Measurements from ENCODE around the gene CLEC3A.

CLEC3A gene

GRCh38 chr16:78005881-78006280 lies 16.5 kb upstream of the CLEC3A start:
- Histone ChIP-seq H3K36me3 (ENCODE audit: control insufficient read depth, insufficient read depth, low read length) (no peaks in the 10 kb centered on the region), H3K4me3 (replicated peaks; ENCODE audit: low read depth, low read length) (no peak overlapping the region), H3K27me3 (replicated peaks; ENCODE audit: control insufficient read depth, insufficient read depth, low read length) (no peaks in the 10 kb centered on the region; the same call in 1 of the 2 replicates)
- peak; percentile 57 for TF ChIP-seq CTCF (IDR thresholded peaks at IDR 0.05; ENCODE audit: insufficient read depth, low read length, poor library complexity, severe bottlenecking)
- no peak for DNase-seq (ENCODE audit: extremely low read depth, insufficient read length)

GRCh38 chr16:78007121-78007520 lies 15.2 kb upstream of the CLEC3A start:
- DNase-seq (ENCODE audit: extremely low read depth, insufficient read length): no peak
- TF ChIP-seq CTCF (IDR thresholded peaks at IDR 0.05; ENCODE audit: insufficient read depth, low read length, poor library complexity, severe bottlenecking): no peak
- Histone ChIP-seq H3K36me3 (ENCODE audit: control insufficient read depth, insufficient read depth, low read length) (no peaks in the 10 kb centered on the region), H3K27me3 (replicated peaks; ENCODE audit: control insufficient read depth, insufficient read depth, low read length) (no peaks in the 10 kb centered on the region; the same call in 1 of the 2 replicates), H3K4me3 (replicated peaks; ENCODE audit: low read depth, low read length) (no peak overlapping the region)

GRCh38 chr16:78024159-78024558 lies 1.8 kb downstream of the CLEC3A start:
- Histone ChIP-seq H3K27me3 (replicated peaks; ENCODE audit: control insufficient read depth, insufficient read depth, low read length) (no peaks in the 10 kb centered on the region), H3K36me3 (ENCODE audit: control insufficient read depth, insufficient read depth, low read length) (no peaks in the 10 kb centered on the region), H3K4me3 (replicated peaks; ENCODE audit: low read depth, low read length) (no peak overlapping the region)
- no peak for DNase-seq (ENCODE audit: extremely low read depth, insufficient read length)
- TF ChIP-seq CTCF (IDR thresholded peaks at IDR 0.05; ENCODE audit: insufficient read depth, low read length, poor library complexity, severe bottlenecking): no peak

- DNase-seq (ENCODE audit: extremely low read depth, insufficient read length): no peak
- Histone ChIP-seq H3K36me3 (ENCODE audit: control insufficient read depth, insufficient read depth, low read length) (no peaks in the 10 kb centered on the region), H3K27me3 (replicated peaks; ENCODE audit: control insufficient read depth, insufficient read depth, low read length) (no peaks in the 10 kb centered on the region), H3K4me3 (replicated peaks; ENCODE audit: low read depth, low read length) (no peak overlapping the region)
- TF ChIP-seq CTCF (IDR thresholded peaks at IDR 0.05; ENCODE audit: insufficient read depth, low read length, poor library complexity, severe bottlenecking): no peak
Observed at GRCh38 chr16:78025631-78026030, 3.3 kb downstream of the CLEC3A start.

GRCh38 chr16:78028018-78028417 lies 5.7 kb downstream of the CLEC3A start:
- TF ChIP-seq CTCF (IDR thresholded peaks at IDR 0.05; ENCODE audit: insufficient read depth, low read length, poor library complexity, severe bottlenecking): no peak
- no peak for DNase-seq (ENCODE audit: extremely low read depth, insufficient read length)
- Histone ChIP-seq H3K36me3 (ENCODE audit: control insufficient read depth, insufficient read depth, low read length) (no peaks in the 10 kb centered on the region), H3K4me3 (replicated peaks; ENCODE audit: low read depth, low read length) (no peak overlapping the region), H3K27me3 (replicated peaks; ENCODE audit: control insufficient read depth, insufficient read depth, low read length) (no peaks in the 10 kb centered on the region)

- no peak for DNase-seq (ENCODE audit: extremely low read depth, insufficient read length)
- no peak for TF ChIP-seq CTCF (IDR thresholded peaks at IDR 0.05; ENCODE audit: insufficient read depth, low read length, poor library complexity, severe bottlenecking)
- Histone ChIP-seq H3K4me3 (replicated peaks; ENCODE audit: low read depth, low read length) (no peak overlapping the region), H3K36me3 (ENCODE audit: control insufficient read depth, insufficient read depth, low read length) (no peaks in the 10 kb centered on the region), H3K27me3 (replicated peaks; ENCODE audit: control insufficient read depth, insufficient read depth, low read length) (no peaks in the 10 kb centered on the region)
Observed at GRCh38 chr16:78034530-78034929, 12.2 kb downstream of the CLEC3A start.
